Measurements from ENCODE around the gene GAB1.

The GAB1 gene

GRCh38 chr4:143438710-143439109 is 102.0 kb downstream of the GAB1 start:
- H3K79me1 ChIP-seq (replicated peaks; ENCODE audit: low read length, poor library complexity, severe bottlenecking) = peaks cover 11% of the 10 kb centered on the region
- H4K8ac ChIP-seq (ENCODE audit: low read length) = no peak overlapping the region
- no peak overlapping the region for H2BK15ac ChIP-seq (ENCODE audit: low read depth, poor library complexity, severe bottlenecking)
- no peak overlapping the region for H4K91ac ChIP-seq (ENCODE audit: low read length)
- H3K27me3 ChIP-seq (ENCODE audit: control insufficient read depth in 1 of 2, insufficient read depth in 1 of 2, low read length in 2 of 2) = no peaks in the 10 kb centered on the region
- H2AK5ac ChIP-seq (ENCODE audit: low read length, severe bottlenecking) = no peak overlapping the region
- H2BK120ac ChIP-seq (ENCODE audit: low read depth, low read length) = no peak overlapping the region
- H3K4me3 ChIP-seq (ENCODE audit: insufficient read depth in 1 of 2, low read depth in 1 of 2, low read length in 2 of 2) = no peak overlapping the region
- H3K36me3 ChIP-seq (ENCODE audit: control insufficient read depth in 1 of 2, insufficient read depth in 2 of 2, low read depth in 1 of 2, low read length in 2 of 2) = peaks cover 5 to 44% of the 10 kb centered on the region in 2 experiments
- no peak overlapping the region for H3K14ac ChIP-seq (ENCODE audit: low read length in 2 of 2)
- H2BK12ac ChIP-seq (ENCODE audit: low read length in 2 of 2) = no peak overlapping the region
- H2BK5ac ChIP-seq (ENCODE audit: low read depth, low read length, poor library complexity, severe bottlenecking) = no peak overlapping the region
- H3K4ac ChIP-seq (ENCODE audit: low read depth in 1 of 2, low read length in 2 of 2) = no peak overlapping the region
- no peak overlapping the region for H2AFZ ChIP-seq (ENCODE audit: low read depth, low read length)
- no peak overlapping the region for H3K27ac ChIP-seq (ENCODE audit: low read length, poor library complexity, severe bottlenecking)
- no peak for DNase-seq
- H3K23ac ChIP-seq (ENCODE audit: low read length in 2 of 2) = no peak overlapping the region
- no peaks in the 10 kb centered on the region for H3K9me3 ChIP-seq (ENCODE audit: control insufficient read depth, low read length)
- no peak overlapping the region for H3K9ac ChIP-seq (ENCODE audit: low read length)
- WGBS = no CpG with 5 or more reads among the region's 2 CpGs
- no peak overlapping the region for H3K4me2 ChIP-seq (ENCODE audit: low read length, poor library complexity, severe bottlenecking)
- no peak overlapping the region for H3K18ac ChIP-seq (ENCODE audit: low read depth in 1 of 2, low read length in 2 of 2)
- H3K4me1 ChIP-seq (ENCODE audit: control insufficient read depth, insufficient read depth, low read depth, low read length) = no peaks in the 10 kb centered on the region

- DNase-seq = no peak
Observed at GRCh38 chr4:143441109-143441508, 104.4 kb downstream of the GAB1 start.

GRCh38 chr4:143441678-143442077 is 105.0 kb downstream of the GAB1 start:
- Histone ChIP-seq H3K9ac (ENCODE audit: low read length) (no peak overlapping the region), H3K14ac (ENCODE audit: low read length in 2 of 2) (no peak overlapping the region), H3K18ac (ENCODE audit: low read depth in 1 of 2, low read length in 2 of 2) (no peak overlapping the region), H3K4me1 (ENCODE audit: control insufficient read depth, insufficient read depth, low read depth, low read length) (no peaks in the 10 kb centered on the region), H3K27me3 (ENCODE audit: control insufficient read depth in 1 of 2, insufficient read depth in 1 of 2, low read length in 2 of 2) (no peaks in the 10 kb centered on the region), H3K27ac (ENCODE audit: low read length, poor library complexity, severe bottlenecking) (no peak overlapping the region), H3K9me3 (ENCODE audit: control insufficient read depth, low read length) (no peaks in the 10 kb centered on the region), H4K8ac (ENCODE audit: low read length) (no peak overlapping the region), H3K4me2 (ENCODE audit: low read length, poor library complexity, severe bottlenecking) (no peak overlapping the region), H3K36me3 (ENCODE audit: control insufficient read depth in 1 of 2, insufficient read depth in 2 of 2, low read depth in 1 of 2, low read length in 2 of 2) (peaks cover 5 to 35% of the 10 kb centered on the region in 2 experiments), H3K79me1 (replicated peaks; ENCODE audit: low read length, poor library complexity, severe bottlenecking) (peaks cover 8% of the 10 kb centered on the region), H2BK15ac (ENCODE audit: low read depth, poor library complexity, severe bottlenecking) (no peak overlapping the region), H2AK5ac (ENCODE audit: low read length, severe bottlenecking) (no peak overlapping the region), H3K4ac (ENCODE audit: low read depth in 1 of 2, low read length in 2 of 2) (no peak overlapping the region), H3K4me3 (ENCODE audit: insufficient read depth in 1 of 2, low read depth in 1 of 2, low read length in 2 of 2) (no peak overlapping the region), H3K23ac (ENCODE audit: low read length in 2 of 2) (no peak overlapping the region), H2AFZ (ENCODE audit: low read depth, low read length) (no peak overlapping the region), H4K91ac (ENCODE audit: low read length) (no peak overlapping the region), H2BK12ac (ENCODE audit: low read length in 2 of 2) (no peak overlapping the region), H2BK5ac (ENCODE audit: low read depth, low read length, poor library complexity, severe bottlenecking) (no peak overlapping the region), H2BK120ac (ENCODE audit: low read depth, low read length) (no peak overlapping the region)
- WGBS = 100% methylated on average over 1 of the region's 4 CpGs
- no peak for DNase-seq

More at GRCh38 chr4:143441109-143441508, 104.4 kb downstream of the GAB1 start:
- H2AK5ac ChIP-seq (ENCODE audit: low read length, severe bottlenecking) = no peak overlapping the region
- peaks cover 5 to 40% of the 10 kb centered on the region in 2 experiments for H3K36me3 ChIP-seq (ENCODE audit: control insufficient read depth in 1 of 2, insufficient read depth in 2 of 2, low read depth in 1 of 2, low read length in 2 of 2)
- no peak overlapping the region for H2BK12ac ChIP-seq (ENCODE audit: low read length in 2 of 2)
- H3K9me3 ChIP-seq (ENCODE audit: control insufficient read depth, low read length) = no peaks in the 10 kb centered on the region
- no peak overlapping the region for H3K9ac ChIP-seq (ENCODE audit: low read length)
- H3K4me2 ChIP-seq (ENCODE audit: low read length, poor library complexity, severe bottlenecking) = no peak overlapping the region
- no peak overlapping the region for H2BK5ac ChIP-seq (ENCODE audit: low read depth, low read length, poor library complexity, severe bottlenecking)
- H3K14ac ChIP-seq (ENCODE audit: low read length in 2 of 2) = no peak overlapping the region
- no peaks in the 10 kb centered on the region for H3K27me3 ChIP-seq (ENCODE audit: control insufficient read depth in 1 of 2, insufficient read depth in 1 of 2, low read length in 2 of 2)
- no peak overlapping the region for H3K27ac ChIP-seq (ENCODE audit: low read length, poor library complexity, severe bottlenecking)
- H2AFZ ChIP-seq (ENCODE audit: low read depth, low read length) = no peak overlapping the region
- no peak overlapping the region for H2BK15ac ChIP-seq (ENCODE audit: low read depth, poor library complexity, severe bottlenecking)
- no peaks in the 10 kb centered on the region for H3K4me1 ChIP-seq (ENCODE audit: control insufficient read depth, insufficient read depth, low read depth, low read length)
- H2BK120ac ChIP-seq (ENCODE audit: low read depth, low read length) = no peak overlapping the region
- H3K4me3 ChIP-seq (ENCODE audit: insufficient read depth in 1 of 2, low read depth in 1 of 2, low read length in 2 of 2) = no peak overlapping the region
- H4K8ac ChIP-seq (ENCODE audit: low read length) = no peak overlapping the region
- peaks cover 11% of the 10 kb centered on the region for H3K79me1 ChIP-seq (replicated peaks; ENCODE audit: low read length, poor library complexity, severe bottlenecking)
- H3K4ac ChIP-seq (ENCODE audit: low read depth in 1 of 2, low read length in 2 of 2) = no peak overlapping the region
- no peak overlapping the region for H3K18ac ChIP-seq (ENCODE audit: low read depth in 1 of 2, low read length in 2 of 2)
- H3K23ac ChIP-seq (ENCODE audit: low read length in 2 of 2) = no peak overlapping the region
- H4K91ac ChIP-seq (ENCODE audit: low read length) = no peak overlapping the region

GRCh38 chr4:143443728-143444127 is 107.1 kb downstream of the GAB1 start:
- H3K4me3 ChIP-seq (ENCODE audit: insufficient read depth in 1 of 2, low read depth in 1 of 2, low read length in 2 of 2) = no peak overlapping the region
- no peak for DNase-seq
- no peak overlapping the region for H3K27ac ChIP-seq (ENCODE audit: low read length, poor library complexity, severe bottlenecking)
- H2BK15ac ChIP-seq (ENCODE audit: low read depth, poor library complexity, severe bottlenecking) = no peak overlapping the region
- no peak overlapping the region for H4K91ac ChIP-seq (ENCODE audit: low read length)
- H3K14ac ChIP-seq (ENCODE audit: low read length in 2 of 2) = no peak overlapping the region
- peaks cover 3% of the 10 kb centered on the region for H3K79me1 ChIP-seq (replicated peaks; ENCODE audit: low read length, poor library complexity, severe bottlenecking)
- no peaks in the 10 kb centered on the region for H3K27me3 ChIP-seq (ENCODE audit: control insufficient read depth in 1 of 2, insufficient read depth in 1 of 2, low read length in 2 of 2)
- H2AFZ ChIP-seq (ENCODE audit: low read depth, low read length) = no peak overlapping the region
- H3K4me2 ChIP-seq (ENCODE audit: low read length, poor library complexity, severe bottlenecking) = no peak overlapping the region
- H3K9ac ChIP-seq (ENCODE audit: low read length) = no peak overlapping the region
- no peak overlapping the region for H2AK5ac ChIP-seq (ENCODE audit: low read length, severe bottlenecking)
- H3K4ac ChIP-seq (ENCODE audit: low read depth in 1 of 2, low read length in 2 of 2) = no peak overlapping the region
- H3K9me3 ChIP-seq (ENCODE audit: control insufficient read depth, low read length) = no peaks in the 10 kb centered on the region
- H3K4me1 ChIP-seq (ENCODE audit: control insufficient read depth, insufficient read depth, low read depth, low read length) = no peaks in the 10 kb centered on the region
- 100% methylated on average over 1 of the region's 1 CpG for WGBS
- H3K36me3 ChIP-seq (ENCODE audit: control insufficient read depth in 1 of 2, insufficient read depth in 2 of 2, low read depth in 1 of 2, low read length in 2 of 2) = peaks cover 2 to 23% of the 10 kb centered on the region in 2 experiments
- H2BK120ac ChIP-seq (ENCODE audit: low read depth, low read length) = no peak overlapping the region
- no peak overlapping the region for H2BK12ac ChIP-seq (ENCODE audit: low read length in 2 of 2)
- H3K18ac ChIP-seq (ENCODE audit: low read depth in 1 of 2, low read length in 2 of 2) = no peak overlapping the region
- H3K23ac ChIP-seq (ENCODE audit: low read length in 2 of 2) = no peak overlapping the region
- H2BK5ac ChIP-seq (ENCODE audit: low read depth, low read length, poor library complexity, severe bottlenecking) = no peak overlapping the region
- H4K8ac ChIP-seq (ENCODE audit: low read length) = no peak overlapping the region

All from mesenchymal stem cell (in vitro differentiated cells and primary cell).